NCI-H1930 (cell line): ENCODE data around the gene TP73.

Source experiments
- DNase-seq, 2 experiments: peaks; one replicate each; lab custom pipeline; 2025; lab: John Stamatoyannopoulos, UW

TP73 gene

DNA sequence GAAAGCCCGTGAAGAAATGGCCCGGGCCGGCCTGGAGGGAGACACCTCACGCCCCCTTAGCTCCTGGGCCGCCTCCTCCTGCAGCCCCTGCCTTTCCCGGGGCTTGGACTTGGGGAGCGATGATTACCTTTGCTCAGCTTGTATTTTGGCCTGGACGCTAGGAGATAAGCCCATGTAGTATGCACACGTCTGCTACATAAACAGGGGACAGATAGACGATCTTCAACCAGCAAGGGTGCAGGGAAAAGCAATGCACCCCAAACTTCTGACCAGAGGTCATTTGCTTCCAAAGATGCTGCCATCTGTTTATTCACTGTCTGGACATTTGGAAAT is 936 bp downstream of the TP73 start:
- DNase-seq = no peak

DNA sequence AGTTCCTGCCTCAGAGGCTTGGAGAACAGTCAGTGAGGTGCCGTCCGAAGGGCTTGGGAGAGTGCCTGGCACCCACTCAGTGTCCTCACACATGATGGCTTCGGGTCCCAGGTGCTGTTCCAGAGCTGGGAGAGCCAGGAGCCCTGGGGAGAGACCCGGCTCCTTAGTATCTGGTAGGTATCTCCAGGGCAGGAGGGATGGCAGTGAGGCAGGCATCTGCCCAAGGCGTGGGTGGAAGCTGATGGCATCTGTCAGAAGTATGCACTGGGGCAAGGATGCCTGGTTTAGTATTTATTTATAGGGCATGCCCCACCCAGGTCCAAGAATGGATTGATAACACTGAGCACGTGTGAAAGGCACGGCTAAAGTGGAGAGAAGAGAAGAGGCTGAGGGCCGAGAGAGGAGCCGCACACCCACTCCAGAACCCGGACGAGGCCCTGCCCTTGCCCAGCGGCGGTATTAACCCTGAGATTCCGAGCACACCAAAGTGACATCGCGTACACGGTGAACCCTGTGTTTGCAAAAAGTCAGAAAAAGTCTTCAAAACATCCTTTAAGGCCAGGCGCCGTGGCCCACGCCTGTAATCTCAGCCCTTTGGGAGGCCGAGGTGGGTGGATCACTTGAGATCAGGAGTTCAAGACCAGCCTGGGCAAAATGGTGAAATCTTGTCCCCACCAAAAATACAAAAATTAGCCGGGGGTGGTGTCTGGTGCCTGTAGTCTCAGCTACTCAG is 2.4 kb downstream of the TP73 start:
- DNase-seq = no peak

DNA sequence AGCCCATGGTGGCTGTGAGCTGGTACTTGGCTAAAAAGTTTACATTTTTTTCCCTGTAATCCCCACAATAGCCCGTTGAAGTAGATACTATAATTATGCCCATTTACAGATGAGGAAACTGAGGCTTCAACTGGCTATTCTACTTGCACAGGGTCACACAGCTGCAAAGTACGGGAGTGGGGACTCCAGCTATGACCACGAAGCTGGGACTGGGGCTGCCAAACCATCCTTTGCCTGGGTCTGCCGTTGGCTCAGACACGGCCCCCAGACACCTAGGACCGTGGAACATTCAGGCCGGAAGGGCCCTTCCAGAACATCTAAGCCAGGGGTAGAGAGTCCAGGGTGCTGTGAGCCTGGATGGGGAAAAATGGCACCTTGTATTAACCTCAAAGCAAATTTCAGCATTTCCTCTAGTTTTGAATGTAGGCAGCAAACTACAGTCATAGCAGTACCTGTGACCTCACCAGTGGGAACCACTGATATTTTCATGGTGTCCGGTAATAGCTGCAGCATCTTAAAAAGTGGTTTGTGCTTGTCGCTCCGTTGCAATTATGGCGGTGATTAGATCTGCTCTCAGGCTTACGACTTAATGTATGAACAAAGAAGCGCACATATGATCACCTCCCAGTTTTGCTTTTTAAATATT is 4.3 kb downstream of the TP73 start:
- DNase-seq = no peak

DNA sequence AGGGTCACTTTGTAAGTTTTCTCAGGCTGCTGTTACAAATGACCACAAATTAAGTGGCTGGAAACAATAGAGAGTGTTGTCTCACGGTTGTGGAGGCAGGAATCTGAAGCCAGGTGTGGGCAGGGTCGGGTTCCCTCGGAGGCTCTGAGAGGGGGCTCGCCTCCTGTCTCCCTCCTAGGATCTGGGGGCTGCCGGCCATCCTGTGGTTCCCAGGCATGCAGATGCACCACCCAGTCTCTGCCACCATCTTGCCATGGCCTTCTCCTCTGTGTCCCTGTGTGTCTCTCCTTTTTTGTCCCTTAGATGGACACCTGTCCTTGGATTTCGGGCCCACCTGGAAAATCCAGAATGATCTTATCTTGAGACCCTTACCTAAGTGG is 4.8 kb downstream of the TP73 start:
- no peak for DNase-seq

DNA sequence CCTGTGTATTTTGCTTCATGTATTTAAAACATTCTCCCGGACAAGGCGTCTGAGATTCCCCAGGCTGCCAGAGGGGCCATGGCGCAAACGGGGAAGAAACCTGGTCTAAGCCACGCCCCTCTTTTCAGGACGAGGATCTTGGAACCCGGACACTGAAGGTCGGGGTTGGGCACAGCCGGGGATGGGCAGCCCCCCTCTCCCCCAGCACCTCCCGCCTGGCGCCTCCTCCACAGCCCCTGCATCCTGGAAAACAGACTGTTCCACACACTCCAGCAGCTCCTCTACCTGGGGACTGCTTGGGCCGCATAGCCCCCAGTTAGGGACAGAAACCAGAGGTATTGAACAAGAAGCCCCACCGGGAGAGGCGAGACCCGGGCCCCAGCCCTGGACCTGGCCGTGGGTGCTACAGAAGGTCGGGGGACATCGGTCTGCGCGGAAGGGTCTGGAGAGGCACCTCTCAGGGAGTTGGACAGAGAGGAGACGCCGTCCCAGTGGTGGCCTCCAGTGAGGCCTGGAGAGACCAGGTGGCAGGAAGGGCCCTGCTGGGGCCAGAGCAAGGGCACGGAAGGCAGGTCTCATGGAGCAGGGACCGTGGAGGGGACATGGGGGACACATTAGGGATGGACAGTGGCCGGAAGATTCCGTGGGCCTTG is 5.4 kb downstream of the TP73 start:
- DNase-seq = no peak

DNA sequence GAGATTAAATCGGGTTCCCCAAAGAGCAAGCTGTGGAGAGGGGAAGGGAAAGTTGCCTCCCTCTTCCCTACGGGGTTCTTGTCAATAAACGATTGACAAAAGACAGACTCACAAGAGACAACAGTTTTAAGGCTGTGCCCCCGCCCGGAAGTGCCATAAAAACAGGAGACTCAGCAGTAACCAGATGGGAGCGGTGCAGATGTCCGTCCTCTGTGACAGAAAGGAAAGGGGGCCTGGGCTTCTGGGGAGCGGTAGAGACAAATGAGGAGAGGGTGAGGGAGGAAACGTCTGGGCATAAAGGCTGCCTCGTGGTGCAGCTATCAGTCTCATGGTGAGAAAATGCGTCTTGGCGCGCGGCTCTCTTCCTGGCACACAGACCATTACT is 5.9 kb downstream of the TP73 start:
- no peak for DNase-seq

DNA sequence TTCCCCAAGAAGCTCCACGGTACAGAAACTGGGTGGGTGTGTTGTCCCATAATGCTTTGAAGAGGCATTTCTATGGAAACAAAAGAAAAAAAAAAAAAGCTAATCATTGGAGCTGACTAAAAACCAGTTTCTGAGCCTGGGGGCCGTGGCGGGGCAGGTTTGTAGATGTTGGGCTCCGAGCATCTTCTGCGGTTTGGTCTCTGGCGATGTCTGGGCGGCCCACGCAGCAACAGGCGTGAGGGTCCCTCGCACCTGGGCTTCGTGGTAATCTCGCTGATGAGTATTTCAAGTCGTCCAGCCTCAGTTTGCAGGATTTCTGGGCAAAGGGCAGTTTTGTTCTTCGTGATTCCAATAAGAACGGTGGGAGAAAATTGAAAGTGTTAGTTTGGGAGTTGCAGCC is 6.8 kb downstream of the TP73 start:
- no peak for DNase-seq

DNA sequence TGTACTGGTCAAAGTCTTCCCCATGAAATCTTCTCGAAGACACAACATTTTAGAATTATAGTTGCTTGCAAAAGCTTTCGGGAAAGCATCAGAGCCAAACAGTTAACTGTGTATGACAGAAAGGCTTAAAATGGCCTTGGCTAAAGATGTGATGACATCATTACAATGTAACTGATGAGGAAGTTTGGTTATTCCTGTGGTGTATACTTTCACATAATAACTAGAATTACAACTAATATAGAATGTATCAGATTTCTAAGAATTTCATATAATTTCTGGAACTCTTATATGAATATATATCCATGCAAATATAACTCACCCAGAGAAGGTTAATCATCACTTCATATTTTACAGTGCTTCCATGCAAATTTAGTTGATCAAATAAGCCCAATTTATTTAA is 8.4 kb downstream of the TP73 start:
- no peak for DNase-seq

DNA sequence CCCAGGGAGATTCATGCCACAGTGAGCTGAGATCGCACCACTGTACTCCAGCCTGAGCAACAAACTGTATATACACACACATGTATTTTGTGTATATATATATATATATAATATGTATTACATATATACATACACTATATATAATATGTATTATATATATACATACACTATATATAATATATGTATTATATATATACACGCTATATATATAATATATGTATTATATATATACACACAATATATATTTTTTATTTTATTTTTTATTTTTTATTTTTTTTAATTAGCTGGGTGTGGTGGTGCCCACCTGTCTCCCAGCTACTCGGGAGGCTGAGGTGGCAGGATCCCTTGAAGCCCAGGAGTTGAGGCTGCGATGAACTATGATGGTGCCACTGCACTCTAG is 9.3 kb downstream of the TP73 start:
- DNase-seq = no peak

DNA sequence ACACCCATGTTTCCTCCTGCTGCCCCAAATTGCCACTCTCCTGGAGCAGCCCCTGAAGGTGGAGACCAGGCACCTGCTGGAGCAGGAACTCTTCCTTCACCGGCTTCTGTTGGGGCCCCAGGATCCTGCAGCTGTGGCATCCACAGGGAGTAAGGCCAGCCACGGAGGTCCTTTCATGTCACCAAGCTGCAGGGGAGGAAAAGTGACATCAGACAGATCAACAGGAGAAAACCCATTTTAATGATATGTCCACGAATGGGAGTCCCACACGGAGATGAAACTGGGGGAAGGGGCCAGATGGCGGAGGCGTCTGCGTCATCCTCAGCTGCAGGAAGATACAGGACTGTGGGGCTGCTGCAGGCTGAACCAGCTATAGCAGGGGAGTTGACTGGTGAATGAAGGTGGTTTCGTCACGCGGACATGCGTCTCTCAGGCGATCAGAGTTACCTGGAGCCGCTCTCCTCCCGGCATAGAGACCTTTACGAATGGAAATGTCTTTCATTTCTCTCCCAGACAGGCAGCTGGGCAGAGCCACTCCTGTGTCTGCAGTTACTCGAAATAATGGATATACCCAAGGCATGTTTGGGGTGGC is 9.9 kb downstream of the TP73 start:
- DNase-seq = no peak

DNA sequence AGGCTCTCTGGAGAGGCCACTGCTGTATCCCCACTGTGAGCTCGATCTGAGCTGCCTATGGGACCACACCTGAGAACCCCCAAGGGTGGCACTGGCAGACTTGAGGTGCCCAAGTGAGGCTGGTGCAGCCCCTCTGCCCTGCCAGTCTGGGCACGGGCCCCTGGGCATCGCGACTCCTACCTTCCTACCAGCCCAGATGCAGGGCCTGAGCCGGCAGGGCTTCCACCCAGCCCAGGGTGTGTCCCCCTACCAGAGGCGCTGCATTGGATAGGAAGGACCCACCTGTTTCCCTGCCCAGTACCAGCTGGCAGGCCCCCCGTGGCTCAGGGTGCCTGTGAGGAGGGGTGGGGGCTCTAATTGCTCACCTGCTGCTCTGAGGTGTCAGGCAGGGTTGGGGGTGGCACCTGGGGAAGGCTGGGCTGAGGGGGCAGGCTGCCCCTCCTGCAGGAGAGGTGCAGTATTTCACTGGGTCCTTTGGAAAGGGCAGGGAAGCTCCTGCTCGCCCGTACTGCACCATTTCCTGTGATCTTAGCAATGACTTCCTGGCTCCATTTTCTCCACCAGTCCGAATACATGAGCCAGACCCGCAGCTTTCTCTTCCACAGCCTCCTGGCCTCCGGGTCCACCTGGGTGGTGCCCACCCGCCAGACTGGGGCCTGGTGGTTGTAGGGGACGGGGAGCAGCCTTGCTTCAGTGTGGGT is 11.8 kb downstream of the TP73 start:
- DNase-seq = no peak

DNA sequence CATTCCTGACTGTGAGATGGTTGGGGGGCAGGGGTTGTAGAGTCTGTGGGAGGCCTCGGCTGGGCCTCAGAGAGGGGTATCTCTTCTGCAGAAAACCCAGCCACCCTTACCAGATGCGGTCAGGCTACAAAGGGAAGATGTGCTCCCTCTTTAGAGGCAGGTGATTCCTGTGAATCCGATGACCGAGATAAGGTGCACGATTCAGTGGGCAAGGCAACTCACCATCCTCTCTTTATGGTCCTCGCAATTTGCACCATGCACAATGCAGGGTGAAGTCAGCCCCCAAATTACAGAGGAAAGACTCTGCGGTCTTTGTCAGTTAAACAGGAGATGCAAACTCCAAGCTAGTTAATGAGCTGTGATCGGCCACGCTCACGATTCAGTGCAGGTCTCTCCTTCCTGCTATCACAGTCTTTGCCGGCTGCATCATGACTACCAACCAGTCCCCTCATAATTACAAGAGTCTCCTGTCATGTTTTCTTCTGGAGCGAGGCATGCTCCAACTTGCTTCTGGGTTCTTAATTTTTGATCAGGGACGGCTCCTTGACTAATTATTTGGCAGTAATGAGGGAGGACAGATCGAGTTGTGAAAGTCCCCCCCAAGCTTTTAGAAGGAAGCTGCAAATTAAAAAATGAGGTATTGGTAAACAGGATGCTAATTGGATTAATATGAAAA is 12.5 kb downstream of the TP73 start:
- no peak for DNase-seq

DNA sequence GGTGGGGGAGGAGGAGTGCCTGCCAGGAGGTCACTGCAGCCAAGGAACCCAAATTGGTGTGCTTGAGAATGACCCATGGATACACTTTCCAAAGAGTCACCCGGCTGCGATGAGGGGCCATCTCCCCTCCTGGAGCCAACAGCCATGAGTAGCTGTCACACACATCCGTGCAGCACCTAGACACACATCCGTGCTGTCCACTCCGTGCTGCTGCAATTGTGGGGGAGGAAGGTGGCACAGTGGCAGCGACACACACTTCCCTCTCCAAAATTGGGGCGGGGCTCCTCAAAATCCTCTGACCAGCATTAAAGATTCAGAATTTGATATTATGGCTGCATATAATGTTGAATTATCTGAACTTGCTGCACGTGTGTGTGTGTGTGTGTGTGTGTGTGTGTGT is 15.8 kb downstream of the TP73 start:
- no peak for DNase-seq

DNA sequence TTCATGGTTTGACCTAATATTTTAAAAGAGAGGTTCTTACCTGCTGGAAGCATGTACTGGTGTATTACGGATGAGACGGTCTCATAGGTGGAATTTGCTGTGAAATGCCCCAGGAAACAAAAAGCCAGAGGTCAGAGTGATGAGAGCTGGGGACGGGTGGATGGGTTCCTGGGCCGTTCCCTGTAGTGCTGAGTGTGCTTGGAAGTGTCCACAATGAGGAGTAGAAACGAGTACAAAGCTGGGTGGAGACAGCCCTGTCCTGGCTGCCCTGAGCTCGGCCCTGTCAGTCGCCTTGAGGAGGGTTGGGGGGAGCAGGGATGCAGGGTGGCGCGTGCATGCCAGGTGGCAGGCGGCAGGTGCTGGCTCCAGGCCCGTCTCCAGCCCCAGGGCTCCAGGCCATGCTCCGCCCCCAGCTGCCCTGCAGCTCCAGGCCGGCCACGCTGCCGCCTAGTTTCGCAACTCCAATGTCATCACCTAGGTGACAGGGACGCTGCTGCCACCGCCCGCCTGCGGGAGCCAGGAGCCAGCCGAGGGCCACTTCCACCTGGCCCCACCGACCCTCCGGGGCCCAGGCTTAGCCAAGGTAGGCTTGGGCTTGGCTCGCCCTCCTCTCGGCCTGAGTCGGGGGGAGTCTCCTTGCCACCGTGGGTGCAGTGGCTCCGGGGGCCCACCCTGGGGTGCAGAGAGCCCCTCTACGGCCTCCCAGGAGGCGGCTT is 16.4 kb downstream of the TP73 start:
- peak in 1 of 2 experiments; percentile 38 for DNase-seq

DNA sequence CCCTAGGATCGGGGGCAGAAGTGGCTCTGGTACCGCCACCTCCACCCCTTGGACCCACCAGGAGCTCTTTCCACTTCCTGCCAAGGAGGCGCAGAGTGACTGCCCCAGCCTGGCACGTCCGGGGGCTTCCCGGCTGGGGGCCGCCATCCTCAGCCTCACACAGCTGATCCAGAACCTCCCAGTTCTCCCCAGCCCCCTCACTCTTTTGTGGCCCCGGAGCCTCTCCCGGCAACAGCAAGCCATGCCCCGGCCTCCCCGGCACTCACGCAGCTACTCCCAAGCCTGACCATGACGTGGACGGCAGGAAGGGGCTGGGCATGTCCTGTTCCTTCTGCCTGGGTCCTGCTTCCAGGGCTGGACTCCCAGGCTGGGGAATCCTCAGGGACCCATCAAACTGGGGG is 17.1 kb downstream of the TP73 start:
- no peak for DNase-seq

DNA sequence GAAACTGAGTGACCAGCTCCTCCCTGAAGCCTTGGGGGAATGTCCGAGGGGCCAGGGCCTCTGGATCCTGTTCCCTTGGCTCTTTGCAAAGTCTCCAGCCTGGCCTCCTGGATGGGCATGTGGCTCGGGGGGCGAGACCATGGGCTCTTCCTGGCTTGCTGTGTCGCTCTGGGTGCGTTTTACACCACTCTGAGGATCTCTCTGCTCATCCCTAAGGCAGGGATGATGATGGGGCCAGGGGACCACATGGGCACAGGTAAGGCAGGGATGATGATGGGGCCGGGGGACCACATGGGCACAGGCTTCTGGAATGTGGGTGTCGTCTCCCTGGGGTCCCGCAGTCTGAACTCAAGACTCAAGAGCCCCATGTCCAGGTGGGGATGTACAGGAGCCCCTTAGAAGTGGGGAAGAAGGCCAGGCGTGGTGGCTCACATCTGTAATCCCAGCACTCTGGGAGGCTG is 17.7 kb downstream of the TP73 start:
- no peak for DNase-seq

DNA sequence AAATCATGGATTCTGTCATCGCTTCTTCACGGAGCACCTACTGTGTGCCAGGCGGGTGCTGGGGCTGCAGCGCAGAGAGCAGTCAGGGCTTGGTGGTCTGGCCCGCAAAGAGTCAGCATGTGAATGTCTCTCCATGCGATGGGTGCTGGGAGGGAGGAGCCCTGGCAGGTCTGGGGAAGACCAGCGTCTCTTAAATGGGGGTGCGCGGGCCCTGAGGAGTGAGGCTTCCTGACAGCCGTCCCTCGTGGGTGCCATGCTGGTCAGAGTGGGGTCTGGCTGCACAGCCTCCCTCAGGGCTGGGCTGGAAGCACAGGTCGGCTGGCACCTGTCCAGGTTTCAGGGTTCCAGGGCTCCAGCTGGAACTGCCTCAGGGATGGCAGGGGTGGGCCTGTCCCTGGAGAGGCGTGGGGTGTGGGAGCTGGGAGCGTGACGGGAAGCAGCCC is 18.5 kb downstream of the TP73 start:
- DNase-seq = no peak

DNA sequence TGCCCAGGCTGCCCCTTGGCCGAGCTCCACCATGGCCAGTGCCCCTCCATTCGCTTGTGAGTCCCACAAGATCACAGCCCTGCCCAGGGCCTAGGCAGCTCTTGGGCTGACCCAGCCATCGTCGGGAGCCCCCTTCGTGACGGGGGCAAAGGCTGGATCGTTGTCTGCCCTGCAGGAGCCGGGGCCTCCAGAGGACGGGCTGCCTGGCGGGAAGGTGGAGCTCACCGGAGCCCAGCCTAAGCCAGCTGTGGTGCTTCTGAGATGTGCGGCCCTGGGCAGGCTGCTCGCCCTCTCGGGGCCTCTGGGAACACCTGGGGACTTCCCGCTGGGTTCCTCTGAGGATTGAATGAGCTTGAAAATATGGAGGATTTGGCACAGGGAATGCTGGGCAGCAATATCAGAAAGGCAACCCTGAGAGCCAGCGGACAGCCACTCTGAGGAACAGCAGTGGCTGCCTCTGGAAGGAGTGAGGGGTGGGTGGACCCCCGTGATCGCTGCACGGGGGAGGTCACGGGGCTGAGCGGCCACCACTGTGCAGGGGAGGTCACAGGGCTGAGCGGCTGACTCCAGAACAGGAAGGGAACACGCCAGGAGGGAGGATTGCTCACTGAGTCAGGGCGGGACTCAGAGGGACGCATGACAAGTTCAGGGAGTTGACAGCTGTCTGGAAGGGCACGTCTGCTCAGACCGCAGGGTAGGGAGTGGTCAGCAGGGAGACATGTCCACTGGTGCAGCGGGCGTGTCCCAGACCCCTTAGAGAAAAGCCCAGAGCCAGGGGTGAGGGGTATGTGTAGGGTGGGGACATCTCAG is 19.3 kb downstream of the TP73 start:
- no peak for DNase-seq

DNA sequence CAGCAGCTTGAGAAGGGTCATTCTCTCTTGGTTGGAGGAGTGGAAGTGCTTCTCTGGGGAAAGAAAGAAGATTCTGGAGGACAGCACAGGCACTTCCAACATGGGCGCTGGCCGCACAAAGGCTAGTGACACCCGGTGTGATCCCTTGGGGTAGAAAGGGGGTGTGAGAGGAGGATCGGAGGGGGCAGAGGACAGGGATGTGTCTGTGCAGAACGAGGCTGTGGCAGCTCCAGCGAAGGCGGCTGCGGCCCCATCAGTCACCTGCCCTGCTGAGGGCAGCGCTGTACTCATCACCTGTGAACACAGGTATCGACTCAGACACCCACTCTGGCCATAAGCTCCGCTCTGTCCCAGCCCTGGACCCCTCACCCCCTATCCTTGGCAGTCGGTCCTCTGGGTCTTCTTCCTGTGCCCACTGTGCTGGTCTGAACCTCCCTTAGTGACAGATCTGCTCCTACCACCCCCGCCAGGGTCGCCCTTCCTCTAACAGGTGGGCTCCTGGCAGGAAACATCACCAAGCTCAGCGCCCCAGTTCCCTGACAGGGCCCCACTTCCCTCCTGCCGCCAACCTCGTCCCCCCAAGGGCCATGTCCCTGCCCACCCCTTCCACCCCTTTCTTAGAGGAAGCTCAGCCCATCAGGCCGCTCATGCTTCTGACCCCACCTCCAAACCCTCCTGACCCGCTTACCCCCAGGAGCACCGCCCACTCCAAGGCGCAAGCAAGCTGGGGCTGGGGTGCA is 20.1 kb downstream of the TP73 start:
- no peak for DNase-seq

DNA sequence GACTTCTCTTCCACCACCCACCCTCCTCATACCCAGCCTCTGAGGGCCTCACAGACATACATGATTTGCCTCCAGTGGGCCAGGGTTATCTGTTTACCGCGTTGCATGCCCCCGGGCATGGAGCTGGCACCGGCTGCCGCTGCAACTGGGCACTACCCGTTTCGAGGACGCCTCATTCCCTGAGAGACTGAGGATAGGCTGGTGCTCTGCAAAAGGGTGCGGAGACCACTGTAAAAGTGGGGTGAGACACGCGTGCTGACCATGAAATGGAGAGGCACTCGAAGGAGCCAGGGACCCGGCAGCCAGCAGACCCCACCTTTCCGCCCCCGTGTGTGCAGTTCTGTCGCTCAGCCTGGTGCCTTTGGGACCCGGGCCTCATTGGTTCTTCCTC is 20.6 kb downstream of the TP73 start:
- DNase-seq = no peak
